ENCODE results near the gene NKX1-2.
A peak's percentile ranks its signal among the peaks of the same experiment; 100 is the strongest.
"Not testable (repeated sequence)": the region's sequence is repeated elsewhere in the genome, so short reads cannot be mapped to it uniquely, and the experiment has no call there.

NKX1-2 gene

DNA sequence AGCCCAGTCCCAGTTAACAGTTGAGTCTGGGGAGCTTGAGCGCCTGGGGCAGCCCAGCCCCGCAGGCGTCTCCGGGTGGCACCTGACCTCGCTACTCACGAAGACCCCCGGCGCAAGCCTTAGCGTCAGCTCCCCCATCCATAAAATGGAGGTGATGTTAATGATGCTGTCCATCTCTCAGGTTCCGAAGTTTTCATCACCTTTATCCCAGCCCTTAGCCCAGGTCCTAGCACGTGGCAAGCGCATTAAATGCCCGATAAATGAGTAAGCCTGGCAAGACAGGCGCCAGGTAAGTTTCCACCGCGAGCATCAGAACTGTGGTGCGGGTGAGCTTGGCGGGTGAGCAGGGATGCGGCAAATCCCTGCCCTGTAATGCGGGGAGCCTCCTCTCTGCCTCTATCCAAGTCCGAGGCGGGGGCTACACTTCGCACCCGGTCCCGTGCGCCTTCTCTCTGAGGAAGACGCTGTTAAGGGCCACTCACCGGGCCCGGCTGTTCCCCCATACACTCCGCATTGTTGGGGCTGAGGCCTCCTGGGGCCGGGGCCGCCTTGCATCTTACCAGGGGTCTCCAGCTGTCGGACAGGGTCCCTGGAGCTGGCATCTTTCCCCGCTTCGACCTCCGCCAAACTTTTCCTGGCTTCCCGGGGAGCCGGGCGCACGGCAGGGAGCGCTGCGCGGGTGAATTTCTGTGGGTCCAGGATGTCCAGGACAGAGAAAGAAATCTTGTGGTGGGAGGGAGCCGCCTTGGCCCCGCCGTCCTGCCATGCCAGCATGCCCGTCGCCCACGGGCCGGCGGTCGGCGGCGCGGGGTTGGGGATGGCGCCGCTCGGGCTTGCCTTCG is 444 bp downstream of the NKX1-2 start:
- Histone ChIP-seq H3K36me3 (ENCODE audit: insufficient read depth, insufficient read length, low read length) (peaks cover 9% of the 10 kb centered on the region), H3K9me3 (ENCODE audit: insufficient read depth, low read length) (no peaks in the 10 kb centered on the region), H3K27me3 (ENCODE audit: insufficient read depth, insufficient read length) (no peaks in the 10 kb centered on the region), H3K4me3 (ENCODE audit: insufficient read length, low read depth) (peak overlapping the region; percentile 82), H3K9ac (ENCODE audit: insufficient read length, low read depth) (peak overlapping the region; percentile 95), H3K4me1 (ENCODE audit: insufficient read depth, insufficient read length) (no peaks in the 10 kb centered on the region)
- no peak for DNase-seq (ENCODE audit: low read depth, low spot score)
- TF ChIP-seq SUZ12 (IDR thresholded peaks at IDR 0.05; ENCODE audit: extremely low read depth, insufficient read depth, insufficient read length): no peak
- no peak for TF ChIP-seq ZNF274 (IDR thresholded peaks at IDR 0.05; ENCODE audit: low read depth, low read length)
- TF ChIP-seq YY1 (IDR thresholded peaks at IDR 0.05; ENCODE audit: insufficient read depth, insufficient read length): no peak

DNA sequence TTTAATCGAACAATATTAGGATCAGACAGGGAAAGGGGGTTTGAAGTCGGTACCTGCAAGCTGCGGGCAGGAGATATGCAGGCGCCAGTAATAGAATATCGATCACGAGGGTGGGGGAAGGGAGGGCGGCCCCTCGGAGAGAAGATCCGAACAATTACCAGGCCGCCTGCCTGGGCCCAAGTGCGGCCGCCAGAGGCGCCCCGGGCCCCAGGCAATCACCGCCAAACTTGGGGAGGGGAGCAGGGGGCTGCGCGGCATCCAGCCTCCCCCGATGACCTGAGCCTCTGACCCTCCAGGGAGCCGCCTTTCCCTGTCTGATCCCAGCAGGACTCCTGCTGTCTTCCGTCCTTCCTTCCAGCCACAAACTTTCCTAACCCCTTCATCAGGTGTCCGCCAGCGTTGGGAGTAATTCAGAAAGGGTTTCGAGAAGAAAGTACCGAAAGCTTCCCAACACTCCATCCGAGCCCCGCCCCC is 1.1 kb downstream of the NKX1-2 start:
- Histone ChIP-seq H3K36me3 (ENCODE audit: insufficient read depth, insufficient read length, low read length) (peaks cover 9% of the 10 kb centered on the region), H3K9ac (ENCODE audit: insufficient read length, low read depth) (peak overlapping the region; percentile 95), H3K9me3 (ENCODE audit: insufficient read depth, low read length) (no peaks in the 10 kb centered on the region), H3K27me3 (ENCODE audit: insufficient read depth, insufficient read length) (no peaks in the 10 kb centered on the region), H3K4me3 (ENCODE audit: insufficient read length, low read depth) (peak overlapping the region; percentile 82), H3K4me1 (ENCODE audit: insufficient read depth, insufficient read length) (no peaks in the 10 kb centered on the region)
- TF ChIP-seq SUZ12 (IDR thresholded peaks at IDR 0.05; ENCODE audit: extremely low read depth, insufficient read depth, insufficient read length) (no peak), YY1 (IDR thresholded peaks at IDR 0.05; ENCODE audit: insufficient read depth, insufficient read length) (no peak), ZNF274 (IDR thresholded peaks at IDR 0.05; ENCODE audit: low read depth, low read length) (no peak)
- no peak for DNase-seq (ENCODE audit: low read depth, low spot score)

DNA sequence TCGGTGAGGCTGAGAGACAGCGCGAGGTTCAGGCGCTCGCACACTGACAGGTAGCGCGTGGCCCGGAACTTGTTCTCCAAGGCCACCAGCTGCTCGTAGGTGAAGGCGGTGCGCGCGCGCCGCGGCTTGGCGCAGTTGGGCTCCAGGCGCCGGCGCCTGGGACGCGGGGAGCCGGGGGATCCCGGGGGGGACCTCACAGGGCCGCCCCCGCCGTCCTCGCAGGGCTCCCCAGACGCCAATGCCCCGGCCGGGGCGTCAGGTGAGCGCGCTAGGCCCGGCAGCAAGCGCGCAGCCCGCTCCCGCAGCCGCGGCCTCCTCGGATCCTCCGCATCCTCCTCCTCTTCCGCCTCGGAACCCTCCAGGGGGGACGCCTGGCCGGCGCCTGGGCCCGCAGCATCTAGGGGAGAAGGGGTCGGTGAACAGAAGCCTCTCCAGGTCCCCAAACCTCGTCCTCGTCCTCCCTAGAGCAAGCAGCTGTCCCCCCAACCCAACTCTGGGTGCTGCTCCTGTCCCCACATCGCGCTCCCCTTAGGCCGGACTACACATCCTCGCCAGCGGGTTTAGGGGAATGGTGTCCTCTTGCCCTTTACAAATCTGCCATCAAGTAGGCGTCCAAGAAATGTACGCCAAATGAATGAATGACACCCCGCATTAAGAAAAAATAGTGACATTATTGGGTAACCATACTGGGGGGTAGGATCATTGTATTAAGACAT is 1.9 kb downstream of the NKX1-2 start:
- DNase-seq (ENCODE audit: low read depth, low spot score): no peak
- peak overlapping the region; percentile 42 for H3K9ac ChIP-seq (ENCODE audit: insufficient read length, low read depth)
- no peaks in the 10 kb centered on the region for H3K27me3 ChIP-seq (ENCODE audit: insufficient read depth, insufficient read length)
- TF ChIP-seq ZNF274 (IDR thresholded peaks at IDR 0.05; ENCODE audit: low read depth, low read length) (no peak), SUZ12 (IDR thresholded peaks at IDR 0.05; ENCODE audit: extremely low read depth, insufficient read depth, insufficient read length) (no peak), YY1 (IDR thresholded peaks at IDR 0.05; ENCODE audit: insufficient read depth, insufficient read length) (no peak)
- H3K4me1 ChIP-seq (ENCODE audit: insufficient read depth, insufficient read length): no peaks in the 10 kb centered on the region
- peaks cover 9% of the 10 kb centered on the region for H3K36me3 ChIP-seq (ENCODE audit: insufficient read depth, insufficient read length, low read length)
- H3K9me3 ChIP-seq (ENCODE audit: insufficient read depth, low read length): no peaks in the 10 kb centered on the region
- peak overlapping the region; percentile 82 for H3K4me3 ChIP-seq (ENCODE audit: insufficient read length, low read depth)

DNA sequence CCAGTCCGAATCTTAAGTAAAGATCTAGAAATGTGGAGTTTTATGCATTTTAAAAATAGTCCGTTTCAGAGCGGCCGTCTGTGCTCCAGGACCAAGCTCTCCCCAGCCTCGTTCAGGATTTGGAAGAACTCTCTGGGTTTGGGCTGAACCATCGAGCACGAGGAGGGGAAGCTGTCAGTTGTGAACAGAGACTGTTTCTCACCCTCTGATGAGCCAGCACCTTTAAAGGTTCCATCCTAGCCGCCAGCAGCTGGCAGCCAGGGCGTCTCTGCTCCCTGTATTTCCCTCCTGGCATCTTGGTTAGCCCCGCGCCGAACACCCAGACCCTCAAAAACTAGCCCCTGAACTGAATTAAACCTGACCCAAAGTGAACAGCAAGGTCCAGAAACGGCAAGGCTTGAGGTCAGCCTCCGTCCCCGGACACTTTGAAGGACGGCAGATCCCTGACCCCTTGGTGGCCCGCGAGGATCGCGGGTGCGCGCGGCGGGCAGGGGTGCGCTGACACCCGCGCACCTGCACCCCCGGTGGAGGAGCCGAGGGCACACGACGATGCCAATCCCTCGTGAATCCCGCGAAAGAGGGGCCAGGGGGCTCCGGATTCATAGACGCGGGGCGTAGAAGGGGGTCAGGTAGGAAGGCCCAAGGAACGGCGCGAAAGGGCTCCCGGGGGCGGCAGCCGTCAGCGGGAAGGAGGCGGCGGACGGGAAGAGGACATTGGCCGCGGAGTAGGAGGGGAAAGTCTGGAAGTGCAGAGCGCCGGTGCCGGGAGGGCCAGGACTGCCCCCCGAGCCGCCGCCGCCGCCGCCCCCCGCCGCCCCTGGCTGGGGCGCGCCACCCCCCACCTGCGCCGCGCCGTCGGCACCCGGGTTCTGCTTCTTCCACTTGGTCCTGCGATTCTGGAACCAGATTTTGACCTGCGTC is 2.7 kb downstream of the NKX1-2 start:
- H3K9ac ChIP-seq (ENCODE audit: insufficient read length, low read depth): no peak overlapping the region
- no peaks in the 10 kb centered on the region for H3K27me3 ChIP-seq (ENCODE audit: insufficient read depth, insufficient read length)
- no peak overlapping the region for H3K4me3 ChIP-seq (ENCODE audit: insufficient read length, low read depth)

DNA sequence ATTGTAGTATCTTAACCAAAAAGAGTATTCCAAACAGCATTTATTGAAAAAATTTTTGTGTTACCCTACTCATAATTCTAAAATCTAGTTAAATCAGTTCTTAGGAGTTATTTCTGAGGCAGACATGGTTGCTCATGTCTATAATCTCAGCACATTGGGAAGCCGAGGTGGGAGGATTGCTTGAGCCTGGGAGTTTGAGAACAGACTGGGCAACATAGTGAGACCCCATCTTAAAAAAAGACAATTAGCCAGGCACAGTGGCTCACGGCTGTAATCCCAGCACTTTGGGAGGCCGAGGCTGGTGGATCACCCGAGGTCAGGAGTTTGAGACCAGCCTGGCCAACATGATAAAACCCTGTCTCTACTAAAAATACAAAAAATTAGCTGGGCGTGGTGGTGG is 8.1 kb downstream of the NKX1-2 start:
- not testable (repeated sequence) for H3K4me3 ChIP-seq (ENCODE audit: insufficient read length, low read depth); DNase-seq (ENCODE audit: low read depth, low spot score); H3K4me1 ChIP-seq (ENCODE audit: insufficient read depth, insufficient read length); H3K27me3 ChIP-seq (ENCODE audit: insufficient read depth, insufficient read length); H3K9ac ChIP-seq (ENCODE audit: insufficient read length, low read depth); H3K9me3 ChIP-seq (ENCODE audit: insufficient read depth, low read length); H3K36me3 ChIP-seq (ENCODE audit: insufficient read depth, insufficient read length, low read length)

More for the DNA sequence above, 2.7 kb downstream of the NKX1-2 start:
- no peaks in the 10 kb centered on the region for H3K9me3 ChIP-seq (ENCODE audit: insufficient read depth, low read length)
- no peak for DNase-seq (ENCODE audit: low read depth, low spot score)
- H3K4me1 ChIP-seq (ENCODE audit: insufficient read depth, insufficient read length): no peaks in the 10 kb centered on the region
- TF ChIP-seq SUZ12 (IDR thresholded peaks at IDR 0.05; ENCODE audit: extremely low read depth, insufficient read depth, insufficient read length) (no peak), ZNF274 (IDR thresholded peaks at IDR 0.05; ENCODE audit: low read depth, low read length) (no peak), YY1 (IDR thresholded peaks at IDR 0.05; ENCODE audit: insufficient read depth, insufficient read length) (no peak)
- peaks cover 9% of the 10 kb centered on the region for H3K36me3 ChIP-seq (ENCODE audit: insufficient read depth, insufficient read length, low read length)

DNA sequence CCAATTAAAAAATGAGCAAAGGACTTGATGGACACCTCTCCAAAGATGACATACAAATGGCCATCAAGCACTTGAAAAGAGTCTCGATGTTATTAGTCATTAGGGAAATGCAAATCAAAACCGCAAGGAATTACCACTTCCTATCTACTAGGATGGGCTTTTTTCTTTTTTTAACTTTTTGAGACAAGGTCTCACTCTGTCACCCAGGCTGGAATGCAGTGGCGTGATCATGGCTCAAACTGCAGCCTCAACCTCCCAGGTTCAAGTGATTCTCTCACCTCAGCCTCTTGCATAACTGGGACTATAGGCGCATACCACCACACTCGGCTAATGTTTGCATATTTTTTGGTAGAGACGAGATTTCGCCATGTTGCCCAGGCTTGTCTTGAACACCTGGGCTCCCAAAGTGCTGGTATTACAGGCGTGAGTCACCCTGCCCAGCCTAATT is 13.6 kb downstream of the NKX1-2 start:
- no peak overlapping the region for H3K9ac ChIP-seq (ENCODE audit: insufficient read length, low read depth)
- H3K27me3 ChIP-seq (ENCODE audit: insufficient read depth, insufficient read length): no peaks in the 10 kb centered on the region
- H3K9me3 ChIP-seq (ENCODE audit: insufficient read depth, low read length): no peaks in the 10 kb centered on the region
- H3K4me3 ChIP-seq (ENCODE audit: insufficient read length, low read depth): no peak overlapping the region
- H3K4me1 ChIP-seq (ENCODE audit: insufficient read depth, insufficient read length): no peaks in the 10 kb centered on the region
- no peaks in the 10 kb centered on the region for H3K36me3 ChIP-seq (ENCODE audit: insufficient read depth, insufficient read length, low read length)
- DNase-seq (ENCODE audit: low read depth, low spot score): no peak
- TF ChIP-seq SUZ12 (IDR thresholded peaks at IDR 0.05; ENCODE audit: extremely low read depth, insufficient read depth, insufficient read length): no peak
- no peak for TF ChIP-seq YY1 (IDR thresholded peaks at IDR 0.05; ENCODE audit: insufficient read depth, insufficient read length)
- no peak for TF ChIP-seq ZNF274 (IDR thresholded peaks at IDR 0.05; ENCODE audit: low read depth, low read length)

DNA sequence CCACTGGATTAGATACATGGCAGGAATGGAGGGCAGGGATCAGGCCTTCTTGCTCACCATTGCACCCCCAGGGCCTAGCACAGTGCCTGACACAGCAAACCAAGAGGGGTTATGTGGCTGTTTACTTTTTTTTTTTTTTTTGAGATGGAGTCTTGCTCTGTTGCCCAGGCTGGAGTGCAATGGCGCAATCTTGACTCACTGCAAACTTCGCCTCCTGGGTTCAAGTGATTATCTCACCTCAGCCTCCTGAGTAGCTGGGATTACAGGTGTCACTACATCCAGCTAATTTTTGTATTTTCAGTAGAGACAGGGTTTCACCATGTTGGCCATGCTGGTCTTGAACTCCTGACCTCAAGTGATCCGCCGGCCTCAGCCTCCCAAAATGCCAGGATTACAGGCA is 14.2 kb downstream of the NKX1-2 start:
- not testable (repeated sequence) for H3K36me3 ChIP-seq (ENCODE audit: insufficient read depth, insufficient read length, low read length); H3K9ac ChIP-seq (ENCODE audit: insufficient read length, low read depth); H3K9me3 ChIP-seq (ENCODE audit: insufficient read depth, low read length); H3K4me1 ChIP-seq (ENCODE audit: insufficient read depth, insufficient read length); H3K4me3 ChIP-seq (ENCODE audit: insufficient read length, low read depth); DNase-seq (ENCODE audit: low read depth, low spot score); H3K27me3 ChIP-seq (ENCODE audit: insufficient read depth, insufficient read length)
